ENCODE data around the gene RNF223. TPM values are rescaled to one million over a fixed set of nuclear protein-coding genes. Genes with fewer than 3 reads are reported as not detected.

RNF223 gene
- total RNA-seq, 1 experiment from 2014 or later: not detected

DNA sequence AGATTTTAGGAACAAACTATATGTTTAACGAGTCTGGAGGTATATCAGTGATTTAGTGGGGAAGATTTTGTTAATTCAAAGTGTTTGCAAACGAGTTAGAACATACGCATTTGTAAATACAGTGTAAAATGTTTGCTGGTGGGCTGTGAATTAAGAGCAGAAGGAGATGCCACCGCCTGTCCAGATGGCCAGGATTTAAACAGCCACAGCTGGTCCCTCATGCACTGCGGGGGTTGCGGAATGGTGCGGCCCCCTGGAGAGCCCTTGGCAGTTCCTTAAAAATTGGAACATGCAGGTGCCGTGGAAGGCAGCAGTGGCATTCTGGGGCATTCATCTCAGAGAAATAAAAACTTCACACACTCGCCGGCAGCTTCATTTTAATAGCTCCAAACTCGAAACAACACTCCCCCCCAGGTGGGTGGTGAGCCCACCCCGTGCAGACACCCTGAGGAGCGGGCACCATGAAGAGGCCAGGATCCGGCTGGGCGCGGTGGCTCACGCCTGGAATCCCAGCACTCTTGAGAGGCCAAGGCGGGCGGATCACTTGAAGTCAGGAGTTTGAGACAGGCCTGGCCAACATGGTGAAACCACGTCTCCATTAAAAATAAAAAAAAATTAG, 45.3 kb upstream of the RNF223 start:
- H4K20me1 ChIP-seq (ENCODE audit: control insufficient read depth, insufficient read depth, insufficient read length): no peaks in the 10 kb centered on the region
- peaks cover 3% of the 10 kb centered on the region; the same call in 1 of the 2 replicates for H3K27me3 ChIP-seq (ENCODE audit: insufficient read depth, low read length)
- no peak overlapping the region for H3K4ac ChIP-seq (ENCODE audit: low read depth, low read length)
- no peak overlapping the region for H3K27ac ChIP-seq (ENCODE audit: insufficient read length, low read depth, low read length)
- Mint-ChIP-seq H3K36me3 (ENCODE audit: insufficient read depth in 1 of 3, low read depth in 3 of 3) (peaks cover 0 to 10% (median 0%) of the 10 kb centered on the region in 3 experiments; a peak in 4 of 7 replicates), H3K27me3 (ENCODE audit: low read depth) (peaks cover 50% of the 10 kb centered on the region), H3K4me3 (no peak overlapping the region), H3K9me3 (peaks cover 9 to 11% of the 10 kb centered on the region in 2 experiments; a peak in 4 of 5 replicates), H3K27ac (no peak overlapping the region), H3K4me1 (peaks cover 8 to 11% of the 10 kb centered on the region in 2 experiments)
- H2BK5ac ChIP-seq (ENCODE audit: insufficient read length, low read length): no peak overlapping the region
- no peaks in the 10 kb centered on the region for H3K9me3 ChIP-seq (ENCODE audit: control insufficient read depth, low read depth, low read length)
- no peak overlapping the region for H3T11ph ChIP-seq (ENCODE audit: low read length)
- no peak overlapping the region for H4K5ac ChIP-seq (ENCODE audit: insufficient read length, low read depth, low read length)
- DNase-seq: no peak
- H3K79me1 ChIP-seq (ENCODE audit: insufficient read depth, low read depth, low read length, poor library complexity, severe bottlenecking): no peaks in the 10 kb centered on the region
- no peak overlapping the region for H3K23ac ChIP-seq (ENCODE audit: insufficient read length, low read depth, low read length)
- H2BK12ac ChIP-seq (ENCODE audit: insufficient read length, low read depth, low read length): no peak overlapping the region
- H3K14ac ChIP-seq (ENCODE audit: insufficient read depth, low read length): no peak overlapping the region
- H3K9ac ChIP-seq (ENCODE audit: extremely low read depth, insufficient read length, low read length): no peak overlapping the region
- H3K79me2 ChIP-seq (ENCODE audit: insufficient read depth, low read length): no peaks in the 10 kb centered on the region
- H2BK15ac ChIP-seq (ENCODE audit: low read depth, low read length): no peak overlapping the region
- no peak overlapping the region for H3K56ac ChIP-seq (ENCODE audit: insufficient read length, low read depth, low read length)
- H2BK120ac ChIP-seq (ENCODE audit: low read depth, low read length, poor library complexity, severe bottlenecking): no peak overlapping the region
- H4K91ac ChIP-seq (ENCODE audit: insufficient read length, low read depth, low read length): no peak overlapping the region
- H2AK5ac ChIP-seq (ENCODE audit: insufficient read length, low read length): no peak overlapping the region
- H2BK20ac ChIP-seq (ENCODE audit: low read depth, low read length, poor library complexity, severe bottlenecking): no peak overlapping the region
- H3K4me1 ChIP-seq (ENCODE audit: insufficient read depth, low read length): no peaks in the 10 kb centered on the region
- TF ChIP-seq, protein P1, sequence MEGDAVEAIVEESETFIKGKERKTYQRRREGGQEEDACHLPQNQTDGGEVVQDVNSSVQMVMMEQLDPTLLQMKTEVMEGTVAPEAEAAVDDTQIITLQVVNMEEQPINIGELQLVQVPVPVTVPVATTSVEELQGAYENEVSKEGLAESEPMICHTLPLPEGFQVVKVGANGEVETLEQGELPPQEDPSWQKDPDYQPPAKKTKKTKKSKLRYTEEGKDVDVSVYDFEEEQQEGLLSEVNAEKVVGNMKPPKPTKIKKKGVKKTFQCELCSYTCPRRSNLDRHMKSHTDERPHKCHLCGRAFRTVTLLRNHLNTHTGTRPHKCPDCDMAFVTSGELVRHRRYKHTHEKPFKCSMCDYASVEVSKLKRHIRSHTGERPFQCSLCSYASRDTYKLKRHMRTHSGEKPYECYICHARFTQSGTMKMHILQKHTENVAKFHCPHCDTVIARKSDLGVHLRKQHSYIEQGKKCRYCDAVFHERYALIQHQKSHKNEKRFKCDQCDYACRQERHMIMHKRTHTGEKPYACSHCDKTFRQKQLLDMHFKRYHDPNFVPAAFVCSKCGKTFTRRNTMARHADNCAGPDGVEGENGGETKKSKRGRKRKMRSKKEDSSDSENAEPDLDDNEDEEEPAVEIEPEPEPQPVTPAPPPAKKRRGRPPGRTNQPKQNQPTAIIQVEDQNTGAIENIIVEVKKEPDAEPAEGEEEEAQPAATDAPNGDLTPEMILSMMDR (conservative IDR thresholded peaks at IDR 0.05): no peak
- no peak overlapping the region for H3K18ac ChIP-seq (ENCODE audit: insufficient read length, low read depth, low read length)
- no peak overlapping the region for H4K8ac ChIP-seq (replicated peaks; ENCODE audit: insufficient read length, low read depth, low read length)
- no CpG with 5 or more reads among the region's 20 CpGs for WGBS (ENCODE audit: extremely low coverage, insufficient read length, low lambda C conversion rate)
- H3K23me2 ChIP-seq (ENCODE audit: insufficient read length, low read depth, low read length, poor library complexity, severe bottlenecking): peaks cover 8% of the 10 kb centered on the region
- H2AFZ ChIP-seq (ENCODE audit: low read length): no peak overlapping the region
- H3K4me2 ChIP-seq (ENCODE audit: insufficient read depth, insufficient read length, low read length): no peak overlapping the region
